IMR-90 (cell line): ENCODE results near the gene AFF2. TPM values are rescaled to one million over a fixed set of nuclear protein-coding genes. Genes with fewer than 3 reads are reported as not detected.

Source experiments
- ATAC-seq: fragments of 200-7000 bp; cut with Tn5 transposase; 2 replicates; pipeline ENCODE4 v1.9.1; 2020; ENCODE audit warnings: low read depth, mild to moderate bottlenecking, moderate library complexity
- BruUV-seq: library from RNA; stranded (reverse); fragments of 400-500 nt; replicated peaks from 2 replicates; lab custom pipeline; 2021; lab: Mats Ljungman, UMichigan
- CTCF ChIA-PET: fragments of 300-600 bp; formaldehyde crosslinking; extraction: SDS; loops from one replicate; lab custom pipeline; 2021; ENCODE audit warnings: antibody characterized with exemption; lab: Yijun Ruan, JAX
- POLR2A ChIA-PET: fragments of 300-600 bp; sonication (Branson Sonifier 250); formaldehyde crosslinking; loops from one replicate; lab custom pipeline; 2022; ENCODE audit warnings: antibody characterized with exemption; ENCODE audit not compliant: unreplicated experiment; lab: Charles Lee
- DNase-seq: peaks from one replicate; pipeline ENCODE4 v3.0.0; 2013
- H2AFZ ChIP-seq: replicated peaks from 2 replicates; pipeline ENCODE3; 2013; ENCODE audit warnings: low read length, mild to moderate bottlenecking; ENCODE audit not compliant: poor library complexity
- H2AK5ac ChIP-seq: 2 replicates; pipeline ENCODE4 v1.6.1; 2013; ENCODE audit warnings: low read depth, low read length, inconsistent platforms
- H2AK9ac ChIP-seq: replicated peaks from 2 replicates; pipeline ENCODE3; 2013; ENCODE audit warnings: mild to moderate bottlenecking, low read depth, low read length, moderate library complexity; ENCODE audit not compliant: poor library complexity
- H2BK120ac ChIP-seq: 2 replicates; pipeline ENCODE4 v1.6.1; 2013; ENCODE audit warnings: low read depth, low read length, inconsistent platforms
- H2BK15ac ChIP-seq: 3 replicates; pipeline ENCODE4 v1.6.1; 2013; ENCODE audit warnings: low read depth, low read length, inconsistent platforms
- H2BK20ac ChIP-seq: 2 replicates; pipeline ENCODE4 v1.6.1; 2013; ENCODE audit warnings: low read depth, mild to moderate bottlenecking, inconsistent platforms, low read length, moderate library complexity
- H2BK5ac ChIP-seq: 2 replicates; pipeline ENCODE4 v1.6.1; 2013; ENCODE audit warnings: mild to moderate bottlenecking, low read depth, low read length, inconsistent platforms; ENCODE audit not compliant: poor library complexity, severe bottlenecking
- H3K14ac ChIP-seq: replicated peaks from 2 replicates; pipeline ENCODE4 v1.6.1; 2013; ENCODE audit warnings: low read depth, low read length, inconsistent platforms
- H3K18ac ChIP-seq: 2 replicates; pipeline ENCODE4 v1.6.1; 2013; ENCODE audit warnings: low read depth, low read length, control low read depth
- H3K23ac ChIP-seq: 2 replicates; pipeline ENCODE4 v1.6.1; 2013; ENCODE audit warnings: low read depth, low read length, inconsistent platforms
- H3K27ac ChIP-seq: 2 replicates; pipeline ENCODE4 v1.5.1; 2013; ENCODE audit warnings: mild to moderate bottlenecking, control low read depth, low read length; ENCODE audit not compliant: insufficient read depth
- H3K27me3 ChIP-seq: 2 replicates; pipeline ENCODE4 v1.6.1; 2013; ENCODE audit warnings: low read length; ENCODE audit not compliant: control insufficient read depth, insufficient read depth
- H3K36me3 ChIP-seq: 2 replicates; pipeline ENCODE4 v1.6.1; 2013; ENCODE audit warnings: low read length, mixed read lengths; ENCODE audit not compliant: control insufficient read depth, insufficient read depth
- H3K4ac ChIP-seq: 2 replicates; pipeline ENCODE4 v1.6.1; 2013; ENCODE audit warnings: low read depth, low read length, inconsistent platforms
- H3K4me1 ChIP-seq: 2 replicates; pipeline ENCODE4 v1.6.1; 2013; ENCODE audit warnings: low read length, mixed read lengths; ENCODE audit not compliant: control insufficient read depth, insufficient read depth
- H3K4me2 ChIP-seq: 2 replicates; pipeline ENCODE4 v1.6.1; 2013; ENCODE audit warnings: low read depth, mild to moderate bottlenecking, control low read depth, low read length, moderate library complexity
- H3K4me3 ChIP-seq: 2 replicates; pipeline ENCODE4 v1.5.1; 2013; ENCODE audit warnings: low read depth, mild to moderate bottlenecking, control low read depth, low read length, moderate library complexity; ENCODE audit not compliant: insufficient read depth
- H3K56ac ChIP-seq: 2 replicates; pipeline ENCODE4 v1.6.1; 2013; ENCODE audit warnings: low read length, inconsistent platforms; ENCODE audit not compliant: insufficient read depth; ENCODE audit errors: extremely low read depth
- H3K79me1 ChIP-seq, 2 experiments: 2 replicates each; pipeline ENCODE4 v1.6.1; 2013; ENCODE audit warnings: low read length in 2 of 2, inconsistent platforms in 1 of 2, low read depth in 1 of 2
- H3K9ac ChIP-seq: 2 replicates; pipeline ENCODE4 v1.6.1; 2013; ENCODE audit warnings: low read depth, low read length, control low read depth
- H3K9me1 ChIP-seq: 2 replicates; pipeline ENCODE4 v1.6.1; 2013; ENCODE audit warnings: low read length, inconsistent platforms; ENCODE audit not compliant: insufficient read depth
- H3K9me3 ChIP-seq: 2 replicates; pipeline ENCODE4 v1.6.1; 2013; ENCODE audit warnings: low read length; ENCODE audit not compliant: control insufficient read depth, insufficient read depth
- H4K20me1 ChIP-seq: 2 replicates; pipeline ENCODE4 v1.6.1; 2013; ENCODE audit warnings: low read length, inconsistent platforms; ENCODE audit not compliant: insufficient read depth
- H4K5ac ChIP-seq: 2 replicates; pipeline ENCODE4 v1.6.1; 2013; ENCODE audit warnings: mild to moderate bottlenecking, low read depth, low read length, control low read depth
- H4K8ac ChIP-seq, 2 experiments: 2 replicates each; pipeline ENCODE4 v1.6.1; 2013; ENCODE audit warnings: low read depth in 2 of 2, low read length in 2 of 2, control low read depth in 1 of 2, inconsistent platforms in 1 of 2
- H4K91ac ChIP-seq: 2 replicates; pipeline ENCODE4 v1.6.1; 2013; ENCODE audit warnings: low read depth, low read length, inconsistent platforms; ENCODE audit not compliant: insufficient read depth
- MAFK ChIP-seq: IDR thresholded peaks from 2 replicates; pipeline ENCODE4 v1.6.1; 2012; ENCODE audit warnings: low read depth, low read length, improper control_type of control experiment
- MXI1 ChIP-seq: IDR thresholded peaks from 2 replicates; pipeline ENCODE4 v1.6.1; 2012; ENCODE audit warnings: low read depth, mild to moderate bottlenecking, low read length, moderate library complexity, borderline replicate concordance
- RCOR1 ChIP-seq: IDR thresholded peaks from 2 replicates; pipeline ENCODE4 v1.6.1; 2012; ENCODE audit warnings: mild to moderate bottlenecking, low read length, improper control_type of control experiment; ENCODE audit not compliant: insufficient replicate concordance
- WGBS, 2 experiments: methylation state at CpG; one replicate each; pipeline versions ENCODE4 v1.1.5 to v1.1.7; 2013; ENCODE audit warnings: missing lambda C conversion rate in 2 of 2; ENCODE audit not compliant: insufficient read length in 1 of 2; ENCODE audit errors: extremely low coverage in 2 of 2; 5-methylcytosine and 5-hydroxymethylcytosine counted together
- dilution Hi-C: fragments of 300-500 bp; cut with HindIII; formaldehyde crosslinking; loops from one replicate; pipeline ENCODE4 v1.14.3; 2018; ENCODE audit warnings: low sequenced_read_pairs; ENCODE audit not compliant: unreplicated experiment
- in situ Hi-C: fragments of 300-500 bp; cut with MboI; formaldehyde crosslinking; loops from 3 replicates; pipeline ENCODE4 v1.14.3; 2019; ENCODE audit warnings: low sequenced_read_pairs, inconsistent platforms, mixed read lengths
- intact Hi-C: fragments of 100-400 bp; cut with micrococcal nuclease; formaldehyde crosslinking; loops from 2 replicates; pipeline ENCODE4 v1.10.0; 2022
- polyA plus RNA-seq, 3 experiments: library from polyadenylated mRNA; depleted of rRNA; stranded (reverse); fragments of >200 nt; gene quantifications; 2 replicates each; pipeline ENCODE4 v1.2.3, GENCODE V29; 2012; ENCODE audit warnings: low replicate concordance in 1 of 3
- total RNA-seq: library from RNA; depleted of rRNA; stranded (reverse); fragments of >200 nt; gene quantifications from 2 replicates; pipeline ENCODE4 v1.2.3, GENCODE V29; 2012
- TF ChIP-seq, protein P1 (sequence below): fragments of 150-350 bp; IDR thresholded peaks from 2 replicates; pipeline ENCODE4 v1.6.1; 2017; ENCODE audit warnings: mild to moderate bottlenecking, antibody characterized with exemption, low read length, low read depth

The AFF2 gene
- total and polyA plus RNA-seq, 2 of the 4 experiments (the other 2 are of a cell fraction), result 0.15 to 0.72 TPM

DNA sequence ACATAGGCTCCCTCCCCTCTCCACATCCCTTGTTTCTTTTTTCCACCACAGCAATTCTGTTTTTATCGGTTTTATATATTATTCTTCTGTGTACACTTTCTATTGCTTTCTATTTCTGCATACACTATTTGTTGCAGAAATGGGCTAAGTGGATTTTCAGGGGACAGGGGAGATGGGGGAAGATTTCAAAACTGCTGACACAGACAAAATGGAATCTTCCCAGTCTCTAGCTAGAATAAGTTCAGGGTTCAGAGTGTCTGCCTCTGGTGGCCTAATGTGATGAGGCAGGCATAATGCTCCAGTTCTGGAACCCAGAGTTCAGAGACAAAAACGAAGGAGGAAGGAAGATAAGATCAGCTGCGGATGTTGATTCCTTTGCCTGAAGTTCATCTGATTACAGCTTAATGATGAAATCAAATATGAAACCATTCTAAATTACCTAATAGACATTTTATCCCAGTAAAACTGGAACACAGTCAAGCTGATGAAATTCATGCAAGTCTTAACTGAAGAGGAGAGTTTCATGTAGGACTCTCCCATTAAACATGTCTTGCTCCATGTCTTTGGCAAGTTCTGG is 447.1 kb downstream of the AFF2 start:
- in situ Hi-C loops, result no loop called here
- intact Hi-C loops, result no loop called here

More for the DNA sequence above, 447.1 kb downstream of the AFF2 start:
- no TSS peak for BruUV-seq
- H2AK5ac ChIP-seq, result no peak overlapping the region
- H3K27ac ChIP-seq, result no peak overlapping the region
- H3K27me3 ChIP-seq, result no peaks in the 10 kb centered on the region
- H2BK20ac ChIP-seq, result no peak overlapping the region
- H3K9me1 ChIP-seq, result no peaks in the 10 kb centered on the region
- TF ChIP-seq, protein P1, sequence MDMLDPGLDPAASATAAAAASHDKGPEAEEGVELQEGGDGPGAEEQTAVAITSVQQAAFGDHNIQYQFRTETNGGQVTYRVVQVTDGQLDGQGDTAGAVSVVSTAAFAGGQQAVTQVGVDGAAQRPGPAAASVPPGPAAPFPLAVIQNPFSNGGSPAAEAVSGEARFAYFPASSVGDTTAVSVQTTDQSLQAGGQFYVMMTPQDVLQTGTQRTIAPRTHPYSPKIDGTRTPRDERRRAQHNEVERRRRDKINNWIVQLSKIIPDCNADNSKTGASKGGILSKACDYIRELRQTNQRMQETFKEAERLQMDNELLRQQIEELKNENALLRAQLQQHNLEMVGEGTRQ, result no peak
- TF ChIP-seq MAFK, result peak; percentile 96
- no peak for TF ChIP-seq MXI1
- no peak for TF ChIP-seq RCOR1
- ChIA-PET CTCF (no interaction called here), POLR2A (no interaction called here)
- H3K4me1 ChIP-seq, result no peaks in the 10 kb centered on the region
- no peak overlapping the region for H2AFZ ChIP-seq
- H3K36me3 ChIP-seq, result no peaks in the 10 kb centered on the region
- ATAC-seq (no peak), DNase-seq (no peak)
- no peak overlapping the region for H3K4me3 ChIP-seq
- H2BK15ac ChIP-seq, result no peak overlapping the region
- no peak overlapping the region for H3K4ac ChIP-seq
- H3K9ac ChIP-seq, result no peak overlapping the region
- H4K8ac ChIP-seq, result no peak overlapping the region
- H2BK120ac ChIP-seq, result no peak overlapping the region
- H2BK5ac ChIP-seq, result no peak overlapping the region
- no peak overlapping the region for H4K91ac ChIP-seq
- H2AK9ac ChIP-seq, result no peak overlapping the region
- no CpG with 5 or more reads among the region's 3 CpGs for WGBS, 2 experiments
- dilution Hi-C loops, result no loop called here
- H3K23ac ChIP-seq, result no peak overlapping the region
- no peak overlapping the region for H3K18ac ChIP-seq
- H3K56ac ChIP-seq, result no peak overlapping the region
- no peak overlapping the region for H3K4me2 ChIP-seq
- H4K5ac ChIP-seq, result no peak overlapping the region
- H3K79me1 ChIP-seq, result no peaks in the 10 kb centered on the region
- no peak overlapping the region for H3K14ac ChIP-seq
- H4K20me1 ChIP-seq, result no peaks in the 10 kb centered on the region
- H3K9me3 ChIP-seq, result no peaks in the 10 kb centered on the region; the same call in 1 of the 2 replicates
